ENCODE results near the gene CASK. TPM values are rescaled to one million over a fixed set of nuclear protein-coding genes. Genes with fewer than 3 reads are reported as not detected.
"Not testable (repeated sequence)": the region's sequence is repeated elsewhere in the genome, so short reads cannot be mapped to it uniquely, and the experiment has no call there.

Gene CASK
- total RNA-seq, 4 donors from 2014 or later = 21.3 to 28.7 (median 24.0) TPM

- no peaks in the 10 kb centered on the region for H3K4me1 ChIP-seq
- H3K4me3 ChIP-seq = no peak overlapping the region
- H3K27me3 ChIP-seq = no peaks in the 10 kb centered on the region
- no peaks in the 10 kb centered on the region for H3K9me3 ChIP-seq
- no peak for DNase-seq (ENCODE audit: extremely low spot score)
- no peaks in the 10 kb centered on the region for H3K36me3 ChIP-seq
- H3K27ac ChIP-seq (replicated peaks in 1 of 4) = no peak overlapping the region
- intact Hi-C loops (cut with DNase I) = no loop called here
- no peak for TF ChIP-seq POLR2AphosphoS5 (IDR thresholded peaks at IDR 0.05)
- TF ChIP-seq POLR2A (IDR thresholded peaks at IDR 0.05; ENCODE audit: low read depth) = no peak
- no peak for TF ChIP-seq CTCF (IDR thresholded peaks at IDR 0.05)
- no peak for TF ChIP-seq EP300 (IDR thresholded peaks at IDR 0.05)
These were observed 307.1 kb downstream of the CASK start for GRCh38 chrX:41616255-41616654.

- no peaks in the 10 kb centered on the region for H3K9me3 ChIP-seq
- 61% methylated on average over 1 of the region's 1 CpG for WGBS
- no peaks in the 10 kb centered on the region for H3K4me1 ChIP-seq
- H3K36me3 ChIP-seq = no peaks in the 10 kb centered on the region
- no peak for DNase-seq (ENCODE audit: extremely low spot score)
- no peaks in the 10 kb centered on the region for H3K27me3 ChIP-seq
- no peak for TF ChIP-seq POLR2A (IDR thresholded peaks at IDR 0.05; ENCODE audit: low read depth)
- TF ChIP-seq EP300 (IDR thresholded peaks at IDR 0.05) = no peak
- TF ChIP-seq POLR2AphosphoS5 (IDR thresholded peaks at IDR 0.05) = no peak
- no peak for TF ChIP-seq CTCF (IDR thresholded peaks at IDR 0.05)
- intact Hi-C loops (cut with DNase I) = no loop called here
- no peak overlapping the region for H3K27ac ChIP-seq (replicated peaks in 1 of 4)
- no peak overlapping the region for H3K4me3 ChIP-seq
These were observed 315.1 kb downstream of the CASK start for GRCh38 chrX:41608244-41608643.

- no peak for DNase-seq (ENCODE audit: extremely low spot score)
- 57% methylated on average over 2 of the region's 2 CpGs for WGBS
- intact Hi-C loops (cut with DNase I) = no loop called here
- Histone ChIP-seq H3K27ac (replicated peaks in 1 of 4) (no peak overlapping the region), H3K36me3 (no peaks in the 10 kb centered on the region), H3K9me3 (no peaks in the 10 kb centered on the region), H3K4me3 (no peak overlapping the region), H3K4me1 (no peaks in the 10 kb centered on the region), H3K27me3 (no peaks in the 10 kb centered on the region)
- TF ChIP-seq CTCF (IDR thresholded peaks at IDR 0.05) = no peak
- TF ChIP-seq EP300 (IDR thresholded peaks at IDR 0.05) = no peak
- TF ChIP-seq POLR2A (IDR thresholded peaks at IDR 0.05; ENCODE audit: low read depth) = no peak
- TF ChIP-seq POLR2AphosphoS5 (IDR thresholded peaks at IDR 0.05) = no peak
These were observed 316.0 kb downstream of the CASK start for GRCh38 chrX:41607264-41607832.

- 93% methylated on average over 4 of the region's 4 CpGs for WGBS
- H3K27ac ChIP-seq (replicated peaks in 1 of 4); H3K27me3 ChIP-seq; H3K9me3 ChIP-seq; H3K36me3 ChIP-seq; H3K4me1 ChIP-seq; H3K4me3 ChIP-seq; intact Hi-C loops (cut with DNase I); DNase-seq (ENCODE audit: extremely low spot score): not testable (repeated sequence)
These were observed 317.3 kb downstream of the CASK start for GRCh38 chrX:41606057-41606456.

GRCh38 chrX:41604766-41605543 lies 318.4 kb downstream of the CASK start:
- H3K4me1 ChIP-seq = peaks cover 0 to 5% (median 2%) of the 10 kb centered on the region in 4 donors
- no peaks in the 10 kb centered on the region for H3K27me3 ChIP-seq
- WGBS = 75% methylated on average over 1 of the region's 1 CpG
- TF ChIP-seq CTCF (IDR thresholded peaks at IDR 0.05) (no peak), EP300 (IDR thresholded peaks at IDR 0.05) (no peak), POLR2AphosphoS5 (IDR thresholded peaks at IDR 0.05) (no peak), POLR2A (IDR thresholded peaks at IDR 0.05; ENCODE audit: low read depth) (no peak)
- no peaks in the 10 kb centered on the region for H3K36me3 ChIP-seq
- intact Hi-C loops (cut with DNase I) = no loop called here
- H3K9me3 ChIP-seq = no peaks in the 10 kb centered on the region
- no peak for DNase-seq (ENCODE audit: extremely low spot score)
- no peak overlapping the region for H3K27ac ChIP-seq (replicated peaks in 1 of 4)
- no peak overlapping the region for H3K4me3 ChIP-seq
